22Rv1 (cell line): ENCODE results near the gene MSI2.

Experiments
- ZFX ChIP-seq: fragments of 450-650 bp; IDR thresholded peaks from 2 replicates; pipeline ENCODE4 v1.6.1; 2017; ENCODE audit warnings: antibody characterized with exemption, borderline replicate concordance
- TF ChIP-seq, protein P1 (sequence below): fragments of 450-650 bp; IDR thresholded peaks from 2 replicates; pipeline ENCODE4 v1.5.1; 2017; ENCODE audit warnings: mild to moderate bottlenecking

- TF ChIP-seq, protein P1, sequence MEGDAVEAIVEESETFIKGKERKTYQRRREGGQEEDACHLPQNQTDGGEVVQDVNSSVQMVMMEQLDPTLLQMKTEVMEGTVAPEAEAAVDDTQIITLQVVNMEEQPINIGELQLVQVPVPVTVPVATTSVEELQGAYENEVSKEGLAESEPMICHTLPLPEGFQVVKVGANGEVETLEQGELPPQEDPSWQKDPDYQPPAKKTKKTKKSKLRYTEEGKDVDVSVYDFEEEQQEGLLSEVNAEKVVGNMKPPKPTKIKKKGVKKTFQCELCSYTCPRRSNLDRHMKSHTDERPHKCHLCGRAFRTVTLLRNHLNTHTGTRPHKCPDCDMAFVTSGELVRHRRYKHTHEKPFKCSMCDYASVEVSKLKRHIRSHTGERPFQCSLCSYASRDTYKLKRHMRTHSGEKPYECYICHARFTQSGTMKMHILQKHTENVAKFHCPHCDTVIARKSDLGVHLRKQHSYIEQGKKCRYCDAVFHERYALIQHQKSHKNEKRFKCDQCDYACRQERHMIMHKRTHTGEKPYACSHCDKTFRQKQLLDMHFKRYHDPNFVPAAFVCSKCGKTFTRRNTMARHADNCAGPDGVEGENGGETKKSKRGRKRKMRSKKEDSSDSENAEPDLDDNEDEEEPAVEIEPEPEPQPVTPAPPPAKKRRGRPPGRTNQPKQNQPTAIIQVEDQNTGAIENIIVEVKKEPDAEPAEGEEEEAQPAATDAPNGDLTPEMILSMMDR = no peak
- TF ChIP-seq ZFX = no peak
Measured at GRCh38 chr17:57662644-57663308, 406.5 kb downstream of the MSI2 start.
